GM12891 (cell line): Measurements from ENCODE around the gene FCAMR.

Experiments
- PAX5 ChIP-seq: IDR thresholded peaks from 2 replicates; pipeline ENCODE4 v1.6.1; 2011; ENCODE audit warnings: low read length, moderate library complexity, mild to moderate bottlenecking; ENCODE audit not compliant: insufficient read depth, severe bottlenecking
- POLR2A ChIP-seq: IDR thresholded peaks from 2 replicates; pipeline ENCODE4 v1.6.1; 2011; ENCODE audit warnings: low read depth, low read length, control low read depth
- POLR2AphosphoS5 ChIP-seq: IDR thresholded peaks from 2 replicates; pipeline ENCODE4 v1.6.1; 2011; ENCODE audit warnings: low read depth, low read length, control low read depth
- POU2F2 ChIP-seq: IDR thresholded peaks from 2 replicates; pipeline ENCODE4 v1.6.1; 2011; ENCODE audit warnings: low read depth, mild to moderate bottlenecking, control low read depth, low read length, moderate library complexity
- SPI1 ChIP-seq: IDR thresholded peaks from 2 replicates; pipeline ENCODE4 v1.6.1; 2011; ENCODE audit warnings: low read depth, low read length, control low read depth
- TAF1 ChIP-seq: IDR thresholded peaks from 2 replicates; pipeline ENCODE4 v1.6.1; 2011; ENCODE audit warnings: low read depth, low read length, control low read depth

DNA sequence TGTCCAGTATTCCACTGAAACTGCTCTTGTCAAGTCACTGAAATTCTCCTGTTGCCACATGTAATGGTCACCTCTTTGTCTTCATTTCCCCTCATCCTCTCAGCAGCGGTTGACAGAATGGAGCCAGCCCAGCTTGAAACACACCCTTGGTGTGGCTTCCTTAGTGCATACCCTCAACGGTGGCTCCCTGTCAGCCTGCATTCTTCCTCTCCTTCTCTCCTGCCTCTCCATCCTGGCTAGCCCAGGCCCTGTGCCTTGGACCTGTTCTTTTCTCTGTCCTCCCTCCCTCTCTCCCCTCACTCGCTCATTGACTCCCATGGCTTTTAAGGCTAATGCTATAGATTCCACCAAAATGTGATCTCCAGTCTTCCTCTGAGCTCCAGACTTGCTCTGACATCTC is 52.2 kb downstream of the FCAMR start:
- TF ChIP-seq POLR2AphosphoS5 (no peak; the same call in 1 of the 2 replicates), POLR2A (0 out of 2 replicates have a peak, but pooled peaks have one; percentile 25), POU2F2 (no peak), TAF1 (no peak), PAX5 (no peak), SPI1 (no peak)
